HEK293 (cell line): Measurements from ENCODE around the gene CRX.
A peak's percentile ranks its signal among the peaks of the same experiment; 100 is the strongest.
"Not testable (repeated sequence)": the region's sequence is repeated elsewhere in the genome, so short reads cannot be mapped to it uniquely, and the experiment has no call there.

Source experiments
- CTCF ChIA-PET: fragments of 350-600 bp; formaldehyde crosslinking; extraction: SDS; loops from one replicate; lab custom pipeline; 2021; ENCODE audit warnings: antibody characterized with exemption; lab: Yijun Ruan, JAX
- POLR2A ChIA-PET: fragments of 300-600 bp; formaldehyde crosslinking; extraction: SDS; loops from one replicate; lab custom pipeline; 2020; ENCODE audit warnings: antibody characterized with exemption, inconsistent platforms; lab: Yijun Ruan, JAX
- H3K27ac ChIP-seq: fragments of 200-500 bp; sonication (Bioruptor generic); 2 replicates; pipeline ENCODE4 v1.5.1; 2014; ENCODE audit warnings: low read depth, low read length, control low read depth, inconsistent platforms; ENCODE audit errors: extremely low read depth
- H3K36me3 ChIP-seq, 2 experiments: fragments of 200-500 bp in 1 of 2; sonication (Bioruptor generic) in 1 of 2; 1 replicate in 1 of 2; 2 replicates in 1 of 2; pipeline ENCODE4 v1.5.1; 2014 to 2017; ENCODE audit warnings: inconsistent platforms in 2 of 2, low read length in 2 of 2; ENCODE audit not compliant: control insufficient read depth in 2 of 2, insufficient read depth in 1 of 2
- H3K4me1 ChIP-seq: fragments of 200-500 bp; sonication (Bioruptor generic); 2 replicates; pipeline ENCODE4 v1.5.1; 2014; ENCODE audit warnings: mild to moderate bottlenecking, low read length, inconsistent platforms; ENCODE audit not compliant: control insufficient read depth, insufficient read depth
- H3K4me3 ChIP-seq: 2 replicates; pipeline ENCODE4 v1.5.1; 2011; ENCODE audit warnings: low read depth, mild to moderate bottlenecking, control low read depth, low read length, moderate library complexity
- H3K9me3 ChIP-seq: fragments of 200-500 bp; sonication (Bioruptor generic); 2 replicates; pipeline ENCODE4 v1.5.1; 2014; ENCODE audit warnings: low read depth, low read length, inconsistent platforms; ENCODE audit not compliant: control insufficient read depth, insufficient read depth
- BCL11A ChIP-seq: fragments of 450-650 bp; formaldehyde crosslinking; IDR thresholded peaks from 2 replicates; pipeline ENCODE4 v1.5.1; 2016; ENCODE audit warnings: low read depth, missing biosample characterization, missing genetic modification characterization
- EGR2 ChIP-seq: fragments of 450-650 bp; formaldehyde crosslinking; IDR thresholded peaks from 2 replicates; pipeline ENCODE4 v1.5.1; 2016; ENCODE audit warnings: low read depth, missing biosample characterization, missing genetic modification characterization
- FEZF1 ChIP-seq: fragments of 450-650 bp; formaldehyde crosslinking; IDR thresholded peaks from 2 replicates; pipeline ENCODE4 v1.5.1; 2016; ENCODE audit warnings: missing biosample characterization, missing genetic modification characterization
- GLI4 ChIP-seq: fragments of 450-650 bp; formaldehyde crosslinking; IDR thresholded peaks from 2 replicates; pipeline ENCODE4 v1.5.1; 2016; ENCODE audit warnings: missing biosample characterization, missing genetic modification characterization
- KLF9 ChIP-seq: fragments of 450-650 bp; formaldehyde crosslinking; IDR thresholded peaks from 2 replicates; pipeline ENCODE4 v1.5.1; 2016; ENCODE audit warnings: missing biosample characterization, missing genetic modification characterization, low read depth
- SCRT2 ChIP-seq: fragments of 450-650 bp; formaldehyde crosslinking; IDR thresholded peaks from 2 replicates; pipeline ENCODE4 v1.5.1; 2016; ENCODE audit warnings: missing biosample characterization, missing genetic modification characterization
- ZFHX2 ChIP-seq: fragments of 450-650 bp; formaldehyde crosslinking; conservative IDR thresholded peaks from 2 replicates; pipeline ENCODE4 v1.5.1; 2016; ENCODE audit warnings: missing biosample characterization, missing genetic modification characterization
- ZNF169 ChIP-seq: fragments of 450-650 bp; formaldehyde crosslinking; IDR thresholded peaks from 2 replicates; pipeline ENCODE4 v1.5.1; 2016; ENCODE audit warnings: missing biosample characterization, missing genetic modification characterization
- ZNF175 ChIP-seq: fragments of 450-650 bp; formaldehyde crosslinking; IDR thresholded peaks from 2 replicates; pipeline ENCODE4 v1.5.1; 2016; ENCODE audit warnings: missing biosample characterization, missing genetic modification characterization
- ZNF248 ChIP-seq: fragments of 450-650 bp; formaldehyde crosslinking; IDR thresholded peaks from 2 replicates; pipeline ENCODE4 v1.5.1; 2017; ENCODE audit warnings: missing biosample characterization, missing genetic modification characterization
- ZNF518A ChIP-seq: fragments of 450-650 bp; formaldehyde crosslinking; conservative IDR thresholded peaks from 2 replicates; pipeline ENCODE4 v1.5.1; 2016; ENCODE audit warnings: low read depth, missing biosample characterization, missing genetic modification characterization
- ZNF621 ChIP-seq: fragments of 450-650 bp; formaldehyde crosslinking; IDR thresholded peaks from 2 replicates; pipeline ENCODE4 v1.5.1; 2017; ENCODE audit warnings: missing biosample characterization, missing genetic modification characterization
- ZNF645 ChIP-seq: fragments of 450-650 bp; formaldehyde crosslinking; IDR thresholded peaks from 2 replicates; pipeline ENCODE4; 2016; ENCODE audit warnings: missing biosample characterization, missing genetic modification characterization
- ZNF658 ChIP-seq: fragments of 450-650 bp; formaldehyde crosslinking; IDR thresholded peaks from 2 replicates; pipeline ENCODE4; 2016; ENCODE audit warnings: missing biosample characterization, missing genetic modification characterization
- ZSCAN30 ChIP-seq: fragments of 450-650 bp; IDR thresholded peaks from 2 replicates; pipeline ENCODE4 v1.5.1; 2018; ENCODE audit warnings: missing biosample characterization, mild to moderate bottlenecking, missing genetic modification characterization, moderate library complexity

The CRX gene

GRCh38 chr19:47779524-47780214 lies 42.1 kb upstream of the CRX start:
- Histone ChIP-seq H3K27ac (no peak overlapping the region; the same call in 1 of the 2 replicates), H3K36me3 (peaks cover 14 to 42% of the 10 kb centered on the region in 2 experiments; a peak in 2 of 3 replicates), H3K4me1 (peaks cover 9% of the 10 kb centered on the region), H3K4me3 (no peak overlapping the region; the same call in 1 of the 2 replicates), H3K9me3 (no peaks in the 10 kb centered on the region)
- ChIA-PET POLR2A (interaction anchor here (0.5 to 1.1 kb wide), 3 partner anchors 10 to 180 kb away, joined by 3 read pairs; no protein-coding TSS in a partner anchor), CTCF (interaction anchor here (1.2 to 1.8 kb wide), 3 partner anchors 8 to 84 kb away, joined by 3 to 6 read pairs (median 5); no protein-coding TSS in a partner anchor)
- TF ChIP-seq FEZF1 (tag by site-specific recombination), result no peak

GRCh38 chr19:47780215-47780551 lies 41.6 kb upstream of the CRX start:
- H3K9me3 ChIP-seq, result no peaks in the 10 kb centered on the region
- ChIA-PET POLR2A (interaction anchor here (0.6 kb wide), 1 partner anchor 9 kb away, joined by 3 read pairs; no protein-coding TSS in a partner anchor), CTCF (interaction anchor here (1.2 to 1.8 kb wide), 3 partner anchors 8 to 83 kb away, joined by 3 to 6 read pairs (median 5); no protein-coding TSS in a partner anchor)
- H3K4me1 ChIP-seq, result peaks cover 9% of the 10 kb centered on the region
- H3K27ac ChIP-seq, result no peak overlapping the region; the same call in 1 of the 2 replicates
- TF ChIP-seq ZNF658 (tag by site-specific recombination), result no peak
- TF ChIP-seq ZFHX2 (tag by site-specific recombination), result peak; percentile 58
- peak; percentile 61 for TF ChIP-seq EGR2 (tag by site-specific recombination)
- H3K36me3 ChIP-seq, result peaks cover 19 to 44% of the 10 kb centered on the region in 2 experiments; a peak in 2 of 3 replicates
- no peak overlapping the region for H3K4me3 ChIP-seq

- ChIA-PET POLR2A (no interaction called here), CTCF (interaction anchor here (0.6 to 1.4 kb wide), 5 partner anchors 8 to 390 kb away, joined by 3 to 5 read pairs (median 4); no protein-coding TSS in a partner anchor)
- peaks cover 24 to 52% of the 10 kb centered on the region in 2 experiments; a peak in 2 of 3 replicates for H3K36me3 ChIP-seq
Observed at GRCh38 chr19:47781590-47782262, 40.0 kb upstream of the CRX start.

GRCh38 chr19:47786566-47786965 lies 35.2 kb upstream of the CRX start:
- H3K36me3 ChIP-seq, result peaks cover 21 to 40% of the 10 kb centered on the region in 2 experiments; a peak in 2 of 3 replicates
- no peak overlapping the region for H3K4me3 ChIP-seq
- ChIA-PET CTCF (interaction anchor here (0.6 to 7.9 kb wide), 8 partner anchors 10 to 82 kb away, joined by 3 to 197 read pairs (median 4); partner anchors contain the start of genes EHD2 and NOP53), POLR2A (interaction anchor here (0.6 kb wide), 1 partner anchor 22 kb away, joined by 9 read pairs; no protein-coding TSS in a partner anchor)
- no peaks in the 10 kb centered on the region for H3K4me1 ChIP-seq
- H3K27ac ChIP-seq, result no peak overlapping the region
- H3K9me3 ChIP-seq, result no peaks in the 10 kb centered on the region
- TF ChIP-seq SCRT2 (tag by site-specific recombination) (peak; percentile 40; the same call in 1 of the 2 replicates), ZNF645 (tag by site-specific recombination) (no peak), ZNF518A (no peak), ZNF169 (tag by site-specific recombination) (no peak)

More at GRCh38 chr19:47781590-47782262, 40.0 kb upstream of the CRX start:
- peaks cover 6% of the 10 kb centered on the region for H3K4me1 ChIP-seq
- no peak overlapping the region for H3K27ac ChIP-seq
- TF ChIP-seq ZNF175 (tag by site-specific recombination) (no peak), KLF9 (tag by site-specific recombination) (no peak), ZNF248 (tag by site-specific recombination) (no peak), ZNF658 (tag by site-specific recombination) (no peak), ZSCAN30 (tag by site-specific recombination) (no peak), ZNF621 (tag by site-specific recombination) (no peak), BCL11A (tag by site-specific recombination) (0 out of 2 replicates have a peak, but pooled peaks have one; percentile 14), GLI4 (tag by site-specific recombination) (0 out of 2 replicates have a peak, but pooled peaks have one; percentile 21)
- H3K9me3 ChIP-seq, result no peaks in the 10 kb centered on the region
- H3K4me3 ChIP-seq, result no peak overlapping the region

- H3K27ac ChIP-seq, POLR2A ChIA-PET, H3K4me1 ChIP-seq, H3K4me3 ChIP-seq, H3K9me3 ChIP-seq: not testable (repeated sequence)
- CTCF ChIA-PET, result interaction anchor here (1.0 to 7.9 kb wide), 14 partner anchors 8 to 359 kb away, joined by 3 to 197 read pairs (median 4); partner anchors contain the start of genes EHD2 and NOP53
- H3K36me3 ChIP-seq, result peaks cover 19 to 32% of the 10 kb centered on the region in 2 experiments; a peak in 2 of 3 replicates
Observed at GRCh38 chr19:47787307-47787706, 34.4 kb upstream of the CRX start.
